DOHH2 (cell line): ENCODE results near the gene RABL3.

ENCODE experiments used
- EZH2phosphoT487 ChIP-seq: fragments of 200-600 bp; sonication (generic); IDR thresholded peaks from 2 replicates; pipeline ENCODE4 v1.6.1; 2017; ENCODE audit warnings: borderline replicate concordance, mild to moderate bottlenecking, antibody characterized with exemption, low read length, moderate library complexity, mixed read lengths
- TF ChIP-seq, protein P1 (sequence below): fragments of 200-600 bp; sonication (generic); IDR thresholded peaks from one replicate; pipeline ENCODE4 v1.5.1; 2014; ENCODE audit warnings: antibody characterized with exemption, mild to moderate bottlenecking, low read depth, low read length; ENCODE audit not compliant: poor library complexity, severe bottlenecking

DNA sequence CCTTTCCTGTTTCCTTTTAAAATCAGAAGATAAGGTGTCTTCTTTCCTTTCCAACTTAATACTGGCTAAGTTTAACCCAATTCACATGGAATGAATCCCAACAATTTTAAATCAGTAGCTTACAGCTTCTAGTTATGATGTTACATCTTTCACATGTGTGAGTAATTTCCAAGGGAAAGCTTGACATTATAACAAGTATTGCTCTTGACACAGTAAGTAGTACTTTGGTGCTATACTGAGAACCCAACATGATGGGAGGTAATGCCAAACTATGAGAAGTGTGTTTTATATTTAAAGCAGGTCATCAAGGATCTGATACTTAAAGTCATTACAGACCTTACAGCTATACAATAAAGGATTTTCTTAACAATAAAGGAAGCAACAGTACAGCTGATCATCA, 29.1 kb downstream of the RABL3 start:
- TF ChIP-seq, protein P1, sequence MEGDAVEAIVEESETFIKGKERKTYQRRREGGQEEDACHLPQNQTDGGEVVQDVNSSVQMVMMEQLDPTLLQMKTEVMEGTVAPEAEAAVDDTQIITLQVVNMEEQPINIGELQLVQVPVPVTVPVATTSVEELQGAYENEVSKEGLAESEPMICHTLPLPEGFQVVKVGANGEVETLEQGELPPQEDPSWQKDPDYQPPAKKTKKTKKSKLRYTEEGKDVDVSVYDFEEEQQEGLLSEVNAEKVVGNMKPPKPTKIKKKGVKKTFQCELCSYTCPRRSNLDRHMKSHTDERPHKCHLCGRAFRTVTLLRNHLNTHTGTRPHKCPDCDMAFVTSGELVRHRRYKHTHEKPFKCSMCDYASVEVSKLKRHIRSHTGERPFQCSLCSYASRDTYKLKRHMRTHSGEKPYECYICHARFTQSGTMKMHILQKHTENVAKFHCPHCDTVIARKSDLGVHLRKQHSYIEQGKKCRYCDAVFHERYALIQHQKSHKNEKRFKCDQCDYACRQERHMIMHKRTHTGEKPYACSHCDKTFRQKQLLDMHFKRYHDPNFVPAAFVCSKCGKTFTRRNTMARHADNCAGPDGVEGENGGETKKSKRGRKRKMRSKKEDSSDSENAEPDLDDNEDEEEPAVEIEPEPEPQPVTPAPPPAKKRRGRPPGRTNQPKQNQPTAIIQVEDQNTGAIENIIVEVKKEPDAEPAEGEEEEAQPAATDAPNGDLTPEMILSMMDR = no peak
- TF ChIP-seq EZH2phosphoT487 = no peak
